OCI-LY1 (cell line): ENCODE data around the gene NPFF.

Experiments
- H2AFZ ChIP-seq: fragments of 200-600 bp; sonication (generic), shearing (Covaris generic); 2 replicates; pipeline ENCODE4 v1.6.0; 2014; ENCODE audit warnings: antibody characterized with exemption, mild to moderate bottlenecking, low read length
- H3F3A ChIP-seq: fragments of 200-600 bp; sonication (generic), shearing (Covaris generic); 2 replicates; pipeline ENCODE4 v1.6.0; 2014; ENCODE audit warnings: mild to moderate bottlenecking, antibody characterized with exemption, low read length, moderate library complexity; ENCODE audit not compliant: insufficient read depth
- H3K27ac ChIP-seq: fragments of 200-600 bp; sonication (generic); 2 replicates; pipeline ENCODE4 v1.5.1; 2014; ENCODE audit warnings: low read length, mixed run types, mild to moderate bottlenecking, low read depth; ENCODE audit not compliant: poor library complexity, severe bottlenecking
- H3K27me3 ChIP-seq: fragments of 200-600 bp; sonication (generic); 2 replicates; pipeline ENCODE4 v1.6.0; 2014; ENCODE audit warnings: antibody characterized with exemption, mild to moderate bottlenecking, low read length, moderate library complexity; ENCODE audit not compliant: insufficient read depth
- H3K36me3 ChIP-seq: fragments of 200-600 bp; sonication (generic); 2 replicates; pipeline ENCODE4 v1.6.1; 2014; ENCODE audit warnings: mild to moderate bottlenecking, antibody characterized with exemption, low read length, moderate library complexity, mixed read lengths; ENCODE audit not compliant: insufficient read depth
- H3K4me1 ChIP-seq: fragments of 200-600 bp; sonication (generic); 2 replicates; pipeline ENCODE4 v1.5.1; 2014; ENCODE audit warnings: mild to moderate bottlenecking, low read length, moderate library complexity; ENCODE audit not compliant: insufficient read depth, severe bottlenecking
- H3K4me2 ChIP-seq: fragments of 200-600 bp; sonication (generic), shearing (Covaris generic); 2 replicates; pipeline ENCODE4 v1.6.1; 2014; ENCODE audit warnings: low read length
- H3K4me3 ChIP-seq: fragments of 200-600 bp; sonication (generic); 2 replicates; pipeline ENCODE4 v1.5.1; 2014; ENCODE audit warnings: low read length, low read depth, mild to moderate bottlenecking, mixed read lengths; ENCODE audit not compliant: poor library complexity, severe bottlenecking
- H3K79me2 ChIP-seq: fragments of 200-600 bp; shearing (Covaris generic); 2 replicates; pipeline ENCODE4 v1.6.1; 2016; ENCODE audit warnings: mixed run types, low read length, mixed read lengths; ENCODE audit not compliant: insufficient read depth
- H3K9ac ChIP-seq: fragments of 200-600 bp; sonication (generic), shearing (Covaris generic); 2 replicates; pipeline ENCODE4 v1.6.1; 2014; ENCODE audit warnings: mild to moderate bottlenecking, low read length, mixed read lengths
- H3K9me2 ChIP-seq: fragments of 200-600 bp; sonication (generic), shearing (Covaris generic); 2 replicates; pipeline ENCODE4 v1.6.1; 2014; ENCODE audit warnings: low read depth, mild to moderate bottlenecking, low read length, mixed read lengths
- H3K9me3 ChIP-seq: fragments of 200-600 bp; shearing (Covaris generic); 2 replicates; pipeline ENCODE4 v1.6.1; 2014; ENCODE audit warnings: low read length, mixed read lengths
- H4K20me1 ChIP-seq: fragments of 200-600 bp; sonication (generic), shearing (Covaris generic); 2 replicates; pipeline ENCODE4 v1.6.0; 2016; ENCODE audit warnings: mild to moderate bottlenecking, low read length; ENCODE audit not compliant: insufficient read depth
- EZH2 ChIP-seq: fragments of 200-600 bp; sonication (generic), shearing (Covaris generic); IDR thresholded peaks from 2 replicates; pipeline ENCODE4 v1.8.0; 2017; ENCODE audit warnings: borderline replicate concordance, mixed run types, mild to moderate bottlenecking, antibody characterized with exemption, low read length, moderate library complexity, mixed read lengths
- TF ChIP-seq, protein P1 (sequence below): fragments of 200-600 bp; sonication (generic), shearing (Covaris generic); IDR thresholded peaks from 2 replicates; pipeline ENCODE4 v1.5.1; 2017; ENCODE audit warnings: mild to moderate bottlenecking, antibody characterized with exemption, low read length, moderate library complexity, mixed read lengths

The NPFF gene

GRCh38 chr12:53530920-53531319 lies 23.6 kb upstream of the NPFF start:
- H3K9me2 ChIP-seq: no peaks in the 10 kb centered on the region
- no peak overlapping the region for H3K27ac ChIP-seq
- H2AFZ ChIP-seq: no peak overlapping the region
- no peak for TF ChIP-seq EZH2
- TF ChIP-seq, protein P1, sequence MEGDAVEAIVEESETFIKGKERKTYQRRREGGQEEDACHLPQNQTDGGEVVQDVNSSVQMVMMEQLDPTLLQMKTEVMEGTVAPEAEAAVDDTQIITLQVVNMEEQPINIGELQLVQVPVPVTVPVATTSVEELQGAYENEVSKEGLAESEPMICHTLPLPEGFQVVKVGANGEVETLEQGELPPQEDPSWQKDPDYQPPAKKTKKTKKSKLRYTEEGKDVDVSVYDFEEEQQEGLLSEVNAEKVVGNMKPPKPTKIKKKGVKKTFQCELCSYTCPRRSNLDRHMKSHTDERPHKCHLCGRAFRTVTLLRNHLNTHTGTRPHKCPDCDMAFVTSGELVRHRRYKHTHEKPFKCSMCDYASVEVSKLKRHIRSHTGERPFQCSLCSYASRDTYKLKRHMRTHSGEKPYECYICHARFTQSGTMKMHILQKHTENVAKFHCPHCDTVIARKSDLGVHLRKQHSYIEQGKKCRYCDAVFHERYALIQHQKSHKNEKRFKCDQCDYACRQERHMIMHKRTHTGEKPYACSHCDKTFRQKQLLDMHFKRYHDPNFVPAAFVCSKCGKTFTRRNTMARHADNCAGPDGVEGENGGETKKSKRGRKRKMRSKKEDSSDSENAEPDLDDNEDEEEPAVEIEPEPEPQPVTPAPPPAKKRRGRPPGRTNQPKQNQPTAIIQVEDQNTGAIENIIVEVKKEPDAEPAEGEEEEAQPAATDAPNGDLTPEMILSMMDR: no peak
- H3K36me3 ChIP-seq: peaks cover 53% of the 10 kb centered on the region
- no peak overlapping the region for H3K4me3 ChIP-seq
- no peaks in the 10 kb centered on the region for H3K4me1 ChIP-seq
- H3K79me2 ChIP-seq: no peaks in the 10 kb centered on the region
- no peak overlapping the region for H3K4me2 ChIP-seq
- H3K9ac ChIP-seq: no peak overlapping the region
- no peaks in the 10 kb centered on the region for H4K20me1 ChIP-seq
- no peaks in the 10 kb centered on the region for H3K9me3 ChIP-seq
- no peaks in the 10 kb centered on the region for H3K27me3 ChIP-seq
- H3F3A ChIP-seq: no peaks in the 10 kb centered on the region

- H2AFZ ChIP-seq: no peak overlapping the region
- no peaks in the 10 kb centered on the region for H3K4me1 ChIP-seq
- no peaks in the 10 kb centered on the region for H3K27me3 ChIP-seq
- no peak overlapping the region for H3K4me3 ChIP-seq
- no peaks in the 10 kb centered on the region for H3K79me2 ChIP-seq
- no peak overlapping the region for H3K27ac ChIP-seq
- no peak overlapping the region for H3K9ac ChIP-seq
- H4K20me1 ChIP-seq: no peaks in the 10 kb centered on the region
- no peak overlapping the region for H3K4me2 ChIP-seq
- no peaks in the 10 kb centered on the region for H3K9me2 ChIP-seq
- peaks cover 47% of the 10 kb centered on the region for H3K36me3 ChIP-seq
- no peaks in the 10 kb centered on the region for H3F3A ChIP-seq
- no peaks in the 10 kb centered on the region for H3K9me3 ChIP-seq
- TF ChIP-seq, protein P1: no peak
- TF ChIP-seq EZH2: no peak
Observed at GRCh38 chr12:53530061-53530460, 22.8 kb upstream of the NPFF start.

GRCh38 chr12:53524476-53524875 lies 17.2 kb upstream of the NPFF start:
- H3K36me3 ChIP-seq: peaks cover 45% of the 10 kb centered on the region

More at GRCh38 chr12:53524476-53524875, 17.2 kb upstream of the NPFF start:
- H4K20me1 ChIP-seq: no peaks in the 10 kb centered on the region
- H2AFZ ChIP-seq: no peak overlapping the region
- no peaks in the 10 kb centered on the region for H3K27me3 ChIP-seq
- H3F3A ChIP-seq: no peaks in the 10 kb centered on the region
- no peaks in the 10 kb centered on the region for H3K9me2 ChIP-seq
- TF ChIP-seq, protein P1: no peak
- H3K4me3 ChIP-seq: no peak overlapping the region
- H3K4me2 ChIP-seq: no peak overlapping the region
- H3K4me1 ChIP-seq: no peaks in the 10 kb centered on the region
- no peak overlapping the region for H3K9ac ChIP-seq
- H3K79me2 ChIP-seq: no peaks in the 10 kb centered on the region
- H3K27ac ChIP-seq: no peak overlapping the region
- no peaks in the 10 kb centered on the region for H3K9me3 ChIP-seq
